Measurements from ENCODE around the gene WSB2.

GRCh38 chr12:118050972-118051910, 9.7 kb downstream of the WSB2 start:
- TF ChIP-seq POLR2AphosphoS5 (IDR thresholded peaks at IDR 0.05) (no peak), CTCF (IDR thresholded peaks at IDR 0.05 in 8 of 11, conservative IDR thresholded peaks at IDR 0.05 in 3 of 11) (no peak)

Measured in spleen (tissue), 7 donors.